ENCODE data around the gene NXPH2.

The NXPH2 gene

DNA sequence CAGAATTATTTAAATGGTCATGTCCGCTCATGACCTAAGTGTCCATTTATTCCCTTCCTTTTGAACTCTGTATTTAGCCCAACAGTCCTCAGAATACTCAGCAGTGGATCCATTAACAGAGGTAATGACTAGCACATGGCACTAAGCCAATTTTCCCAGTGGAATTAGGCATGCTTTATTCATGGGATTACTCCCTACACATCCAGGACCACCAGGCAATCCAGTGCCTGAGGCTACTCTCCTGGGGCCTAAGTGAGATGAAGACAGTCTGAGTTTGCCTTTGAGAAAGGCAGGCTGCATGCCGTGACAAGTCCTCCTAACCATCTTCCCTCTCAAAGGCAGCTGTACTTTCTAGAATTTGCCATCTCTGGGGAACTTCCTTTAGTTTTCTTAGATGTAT is 150.0 kb downstream of the NXPH2 start:
- DNase-seq: no peak

- DNase-seq: no peak
These were observed 154.0 kb downstream of the NXPH2 start for GRCh38 chr2:138626148-138626547.

DNA sequence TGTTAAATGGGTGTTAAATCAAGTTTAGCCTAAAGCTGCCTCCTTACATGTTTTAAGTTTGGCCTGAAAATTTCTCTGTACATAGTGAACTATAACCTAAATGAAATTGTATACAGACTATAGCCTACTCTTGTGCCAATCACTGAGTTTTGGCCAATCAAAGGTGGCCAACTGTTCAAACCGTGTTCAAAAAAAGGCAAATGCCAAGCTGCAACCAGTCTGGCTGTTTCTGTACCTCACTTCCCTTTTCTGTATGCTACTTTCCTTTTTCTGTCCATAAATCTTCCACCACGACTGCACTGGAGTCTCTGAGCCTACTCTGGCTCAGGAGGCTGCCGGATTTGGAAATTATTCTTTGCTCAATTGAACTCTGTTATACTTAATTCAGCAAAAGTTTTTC is 157.6 kb downstream of the NXPH2 start:
- DNase-seq: no peak

DNA sequence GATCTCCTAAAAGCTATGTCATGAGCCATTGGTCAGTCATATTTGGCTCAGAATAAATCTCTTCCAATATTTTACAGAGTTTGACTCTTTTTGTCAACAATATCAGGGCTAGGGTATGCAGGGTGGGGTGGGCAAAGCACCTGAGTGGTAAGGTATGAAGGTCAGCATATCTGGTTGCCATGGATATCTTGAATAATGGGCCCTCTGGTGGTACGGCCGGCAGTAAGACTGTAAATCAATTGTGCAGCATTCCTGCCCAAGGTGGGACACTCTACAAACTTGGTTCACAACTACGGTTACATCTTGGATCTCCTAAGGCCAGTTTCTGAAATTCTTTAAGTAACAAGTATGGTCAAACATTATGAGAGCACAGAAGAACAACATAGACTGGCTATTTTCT is 159.1 kb downstream of the NXPH2 start:
- no peak for DNase-seq

DNA sequence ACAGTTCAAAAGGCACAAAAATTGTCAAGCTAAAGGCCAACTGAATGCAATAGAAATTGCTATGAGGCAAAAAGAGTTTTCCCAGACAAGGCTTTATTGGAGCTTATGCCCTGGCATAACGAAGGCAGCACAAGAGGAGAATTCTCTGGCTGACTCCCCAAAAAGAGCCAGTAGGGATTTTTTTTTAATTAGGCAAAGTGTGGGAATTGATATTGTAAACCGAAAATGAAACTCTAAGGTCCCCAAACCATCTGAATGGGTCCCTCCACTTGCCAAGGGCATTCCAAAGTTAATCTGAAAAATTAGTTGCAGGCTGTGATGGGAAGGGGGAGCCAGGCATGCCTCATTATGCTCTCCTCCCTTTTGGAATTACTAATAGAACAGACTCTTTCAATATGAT is 159.8 kb downstream of the NXPH2 start:
- no peak for DNase-seq
